GM18517 (cell line): ENCODE measurements around the gene PDE3A.
"Not testable (repeated sequence)": the region's sequence is repeated elsewhere in the genome, so short reads cannot be mapped to it uniquely, and the experiment has no call there.

ENCODE experiments used
- ATAC-seq: cut with Tn5 transposase; IDR thresholded peaks from one replicate; pipeline ENCODE4 v1.9.1; 2021; ENCODE audit warnings: mild to moderate bottlenecking, moderate library complexity; ENCODE audit not compliant: unreplicated experiment

Gene PDE3A

GRCh38 chr12:20596061-20596460 lies 227.7 kb downstream of the PDE3A start:
- no peak for ATAC-seq

- ATAC-seq: no peak
Observed at GRCh38 chr12:20599757-20600156, 231.4 kb downstream of the PDE3A start.

- ATAC-seq: no peak
Observed at GRCh38 chr12:20601668-20602280, 233.4 kb downstream of the PDE3A start.

GRCh38 chr12:20602641-20603391 lies 234.5 kb downstream of the PDE3A start:
- no peak for ATAC-seq

- no peak for ATAC-seq
Observed at GRCh38 chr12:20604408-20605067, 236.2 kb downstream of the PDE3A start.

GRCh38 chr12:20615020-20615419 lies 246.7 kb downstream of the PDE3A start:
- not testable (repeated sequence) for ATAC-seq

- ATAC-seq: no peak
Observed at GRCh38 chr12:20616093-20616492, 247.8 kb downstream of the PDE3A start.

GRCh38 chr12:20620261-20620660 lies 251.9 kb downstream of the PDE3A start:
- no peak for ATAC-seq

GRCh38 chr12:20624718-20625117 lies 256.4 kb downstream of the PDE3A start:
- no peak for ATAC-seq

GRCh38 chr12:20625531-20625930 lies 257.2 kb downstream of the PDE3A start:
- no peak for ATAC-seq

GRCh38 chr12:20627001-20627588 lies 258.8 kb downstream of the PDE3A start:
- no peak for ATAC-seq

- no peak for ATAC-seq
Observed at GRCh38 chr12:20628226-20628787, 260.0 kb downstream of the PDE3A start.

GRCh38 chr12:20628999-20629398 lies 260.7 kb downstream of the PDE3A start:
- ATAC-seq: no peak

GRCh38 chr12:20629414-20630156 lies 261.2 kb downstream of the PDE3A start:
- ATAC-seq: no peak

- ATAC-seq: no peak
Observed at GRCh38 chr12:20631711-20632110, 263.4 kb downstream of the PDE3A start.

GRCh38 chr12:20641106-20641505 lies 272.8 kb downstream of the PDE3A start:
- no peak for ATAC-seq

GRCh38 chr12:20643822-20644221 lies 275.5 kb downstream of the PDE3A start:
- ATAC-seq: no peak

GRCh38 chr12:20646239-20646827 lies 278.0 kb downstream of the PDE3A start:
- ATAC-seq: no peak

GRCh38 chr12:20653871-20654270 lies 285.5 kb downstream of the PDE3A start:
- ATAC-seq: no peak

- ATAC-seq: no peak
Observed at GRCh38 chr12:20656600-20656999, 288.3 kb downstream of the PDE3A start.
